Omental fat pad (tissue), 4 donors: ENCODE measurements around the gene OMG. TPM values are rescaled to one million over a fixed set of nuclear protein-coding genes. Genes with fewer than 3 reads are reported as not detected.
"Not testable (repeated sequence)": the region's sequence is repeated elsewhere in the genome, so short reads cannot be mapped to it uniquely, and the experiment has no call there.

Experiments
- ATAC-seq: fragments of 150-250 bp; one replicate; pipeline ENCODE4 v1.9.1; 2016; ENCODE audit warnings: mild to moderate bottlenecking, moderate library complexity; ENCODE audit not compliant: low FRiP score
- DNase-seq: peaks from one replicate; pipeline ENCODE4 v3.0.0-alpha.2; 2019; ENCODE audit warnings: low spot score
- total RNA-seq, 4 donors: library from RNA; depleted of rRNA; stranded (reverse); fragments of >200 nt; gene quantifications; one replicate each; pipeline ENCODE4 v1.1.0, GENCODE V29; 2016
- TF ChIP-seq, protein P1 (sequence below), 3 donors: fragments of 450-650 bp; IDR thresholded peaks; one replicate each; pipeline ENCODE4 v1.5.1; 2016 to 2017; ENCODE audit warnings: antibody characterized with exemption in 3 of 3, mild to moderate bottlenecking in 3 of 3, moderate library complexity in 2 of 3

Gene OMG
- total RNA-seq, 4 donors from 2014 or later: 0.84 TPM; not detected in 2

DNA sequence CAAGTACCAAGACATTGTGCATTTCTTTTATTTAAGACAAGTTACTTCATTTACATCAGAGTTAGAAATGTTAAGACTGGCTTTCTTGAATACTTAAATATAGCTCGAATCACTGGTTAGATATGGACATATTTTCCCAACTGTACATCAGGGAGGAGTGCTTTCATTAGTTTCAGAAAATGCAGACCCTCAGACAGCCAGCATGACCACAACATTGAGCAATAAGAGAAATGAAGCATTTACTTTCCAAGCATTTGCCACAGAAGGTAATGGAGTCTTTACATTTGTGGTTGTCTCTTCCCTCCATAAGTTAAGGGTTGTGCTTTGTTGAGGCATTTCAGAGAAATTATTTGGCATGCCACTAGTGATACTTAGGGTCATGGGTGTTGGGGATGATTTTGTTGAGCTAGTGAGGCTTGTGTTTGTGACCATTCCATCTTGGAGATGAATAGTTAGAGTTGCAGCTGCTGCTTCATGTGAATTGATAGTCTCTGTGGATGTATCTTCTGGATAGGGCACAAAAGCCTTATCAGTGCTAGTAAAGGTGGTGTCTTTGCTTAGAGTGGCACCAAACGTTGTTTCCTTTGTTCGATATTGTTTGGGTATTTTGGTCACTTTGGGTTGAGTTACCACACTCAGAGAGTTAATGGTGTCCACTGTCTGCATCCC is 2.1 kb downstream of the OMG start:
- TF ChIP-seq, protein P1, sequence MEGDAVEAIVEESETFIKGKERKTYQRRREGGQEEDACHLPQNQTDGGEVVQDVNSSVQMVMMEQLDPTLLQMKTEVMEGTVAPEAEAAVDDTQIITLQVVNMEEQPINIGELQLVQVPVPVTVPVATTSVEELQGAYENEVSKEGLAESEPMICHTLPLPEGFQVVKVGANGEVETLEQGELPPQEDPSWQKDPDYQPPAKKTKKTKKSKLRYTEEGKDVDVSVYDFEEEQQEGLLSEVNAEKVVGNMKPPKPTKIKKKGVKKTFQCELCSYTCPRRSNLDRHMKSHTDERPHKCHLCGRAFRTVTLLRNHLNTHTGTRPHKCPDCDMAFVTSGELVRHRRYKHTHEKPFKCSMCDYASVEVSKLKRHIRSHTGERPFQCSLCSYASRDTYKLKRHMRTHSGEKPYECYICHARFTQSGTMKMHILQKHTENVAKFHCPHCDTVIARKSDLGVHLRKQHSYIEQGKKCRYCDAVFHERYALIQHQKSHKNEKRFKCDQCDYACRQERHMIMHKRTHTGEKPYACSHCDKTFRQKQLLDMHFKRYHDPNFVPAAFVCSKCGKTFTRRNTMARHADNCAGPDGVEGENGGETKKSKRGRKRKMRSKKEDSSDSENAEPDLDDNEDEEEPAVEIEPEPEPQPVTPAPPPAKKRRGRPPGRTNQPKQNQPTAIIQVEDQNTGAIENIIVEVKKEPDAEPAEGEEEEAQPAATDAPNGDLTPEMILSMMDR (IDR thresholded peaks at IDR 0.05): no peak
- DNase-seq: no peak

DNA sequence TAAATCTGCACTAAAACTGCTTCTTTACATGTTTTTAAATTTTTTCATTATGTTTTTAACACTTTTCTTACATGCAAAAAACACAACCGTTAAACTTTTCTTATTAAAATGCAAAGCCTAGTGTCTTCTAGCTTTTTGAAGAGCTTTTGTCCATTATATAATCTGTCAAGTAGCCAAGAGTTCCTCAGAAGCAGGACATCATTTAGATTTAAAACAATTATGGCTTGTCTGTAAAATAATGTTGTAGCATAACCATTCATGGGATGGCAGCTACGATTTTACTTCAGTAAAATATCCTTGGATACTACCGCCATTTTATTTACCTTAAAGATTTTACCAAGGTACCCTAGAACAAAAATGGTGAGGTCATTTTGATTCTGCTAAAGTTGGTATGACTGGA is 2.8 kb downstream of the OMG start:
- ATAC-seq (no peak), DNase-seq (no peak)
- TF ChIP-seq, protein P1 (IDR thresholded peaks at IDR 0.05): no peak

More for the DNA sequence above, 2.1 kb downstream of the OMG start:
- ATAC-seq: no peak

DNA sequence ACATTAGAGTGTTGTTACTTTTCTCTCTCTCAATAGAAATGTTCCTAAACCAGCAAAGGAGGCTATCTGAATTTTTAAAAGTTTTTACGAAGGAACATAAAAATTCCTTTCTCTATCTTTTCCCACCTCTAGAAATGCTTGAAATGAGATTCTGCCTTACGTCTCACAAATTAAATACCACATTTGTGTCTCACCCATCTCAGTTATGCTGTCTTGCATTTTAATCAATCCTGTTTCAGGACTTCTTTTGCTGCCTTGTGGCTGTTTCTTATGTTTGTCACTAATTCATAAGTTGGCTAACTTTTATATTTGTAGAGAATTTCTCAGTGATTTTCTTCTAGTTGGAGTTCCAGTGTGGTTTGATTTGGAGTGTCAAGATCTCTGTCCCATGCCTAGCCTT is 3.5 kb downstream of the OMG start:
- ATAC-seq (no peak), DNase-seq (no peak)
- TF ChIP-seq, protein P1 (IDR thresholded peaks at IDR 0.05): no peak

DNA sequence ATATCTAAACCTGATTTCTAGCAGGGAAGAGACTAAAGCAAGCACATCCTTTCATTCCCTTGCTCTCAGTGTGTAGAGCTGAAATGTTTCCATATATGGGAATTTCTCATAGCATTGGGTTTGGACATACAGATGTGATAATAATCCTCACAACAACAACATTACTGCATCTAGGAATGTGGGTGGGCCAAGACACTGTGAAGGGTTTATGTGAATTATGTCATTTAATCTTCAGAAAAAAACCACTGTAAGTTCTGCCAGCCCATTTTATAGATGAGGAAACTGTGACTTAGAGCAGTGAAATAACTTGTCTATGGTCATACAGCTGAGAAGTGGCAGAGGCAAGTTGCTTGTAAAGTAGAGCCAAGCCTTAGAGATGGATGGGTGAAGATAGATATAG is 5.2 kb downstream of the OMG start:
- TF ChIP-seq, protein P1 (IDR thresholded peaks at IDR 0.05): no peak
- DNase-seq (no peak), ATAC-seq (no peak)

DNA sequence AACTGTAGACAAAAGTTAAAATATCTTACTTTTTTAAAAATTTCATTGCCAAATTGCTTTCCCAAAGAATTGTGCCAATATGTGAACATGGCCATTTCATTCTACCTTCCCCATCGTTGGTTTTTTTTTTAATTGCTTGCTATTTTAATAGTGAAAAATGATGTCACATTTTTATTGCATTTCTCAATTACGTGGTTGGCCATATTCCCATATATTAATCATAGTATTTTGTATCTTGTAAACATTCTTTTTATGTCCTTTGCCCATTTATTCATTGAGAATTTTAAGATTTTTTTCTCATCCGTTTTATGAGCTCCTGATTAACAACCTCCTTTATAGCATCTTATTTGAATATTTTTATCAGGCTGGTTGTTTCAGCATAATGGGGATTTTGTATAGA is 7.2 kb downstream of the OMG start:
- ATAC-seq: no peak

DNA sequence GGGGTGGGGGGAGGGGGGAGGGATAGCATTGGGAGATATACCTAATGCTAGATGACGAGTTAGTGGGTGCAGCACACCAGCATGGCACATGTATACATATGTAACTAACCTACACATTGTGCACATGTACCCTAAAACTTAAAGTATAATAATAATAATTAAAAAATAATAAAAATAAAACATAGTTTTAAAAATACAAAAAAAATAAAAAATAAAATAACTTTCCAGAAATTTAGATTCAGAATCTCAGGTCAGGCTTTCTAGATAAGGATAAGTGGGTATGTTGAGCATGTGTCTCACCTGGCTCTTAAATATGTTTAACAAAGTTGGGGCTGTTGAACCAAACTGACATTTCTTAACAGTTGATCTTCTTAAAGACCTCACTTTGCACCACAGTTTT is 9.1 kb downstream of the OMG start:
- not testable (repeated sequence) for ATAC-seq, DNase-seq

More for the DNA sequence above, 7.2 kb downstream of the OMG start:
- DNase-seq: no peak
- TF ChIP-seq, protein P1 (IDR thresholded peaks at IDR 0.05): no peak

DNA sequence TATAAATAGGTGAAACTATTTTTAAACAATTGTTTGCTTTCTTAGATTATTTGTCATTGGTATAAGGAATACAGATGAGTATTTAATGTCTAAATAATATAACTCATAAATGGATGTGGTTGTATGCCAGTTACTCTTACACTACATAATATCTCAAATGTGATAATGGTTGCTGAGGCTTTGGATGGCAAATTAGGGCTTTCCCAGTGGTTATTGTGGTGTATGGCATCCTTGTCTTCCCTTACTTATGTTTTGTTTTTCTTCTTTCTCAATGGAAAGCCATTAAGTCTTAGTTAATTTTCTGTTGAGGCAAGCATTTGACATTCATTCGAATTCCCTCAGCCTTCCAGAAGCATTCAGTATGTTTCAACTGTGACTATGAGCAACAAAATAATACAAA is 10.5 kb downstream of the OMG start:
- TF ChIP-seq, protein P1 (IDR thresholded peaks at IDR 0.05): no peak
- ATAC-seq (no peak), DNase-seq (no peak)
